ENCODE data around the gene PPP2R1A.

Gene PPP2R1A

GRCh38 chr19:52189735-52190486 is at the start of gene PPP2R1A:
Gene PPP2R1A (plus strand): TSS chr19:52190052. CDS start chr19:52190097, 45 bp downstream.
- peak; percentile 97 for DNase-seq

GRCh38 chr19:52141203-52141602 is 48.6 kb upstream of the PPP2R1A start:
- DNase-seq: no peak

- no peak for DNase-seq
Observed at GRCh38 chr19:52142001-52142595, 47.8 kb upstream of the PPP2R1A start.

DNA sequence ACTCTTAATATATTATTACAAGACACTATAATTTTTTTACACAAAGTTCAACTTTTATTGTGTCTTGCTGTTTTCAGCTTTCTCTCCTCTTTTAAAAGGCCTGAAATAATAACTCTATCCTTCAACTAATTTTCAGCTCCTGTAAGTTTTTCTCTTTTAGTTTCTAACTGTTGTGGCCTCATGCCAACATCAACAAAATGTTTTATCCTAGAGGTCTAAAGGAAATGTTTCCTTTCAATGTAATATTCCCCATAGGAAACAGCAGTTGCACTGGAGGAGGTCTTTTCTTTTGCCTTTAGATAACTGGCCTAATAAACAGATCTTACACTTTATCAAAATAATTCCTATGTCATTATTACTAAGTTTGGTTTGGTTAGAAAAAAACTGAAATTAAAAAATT is 41.6 kb upstream of the PPP2R1A start:
- DNase-seq: no peak

GRCh38 chr19:52155596-52156359 is 34.1 kb upstream of the PPP2R1A start:
- no peak for DNase-seq

- DNase-seq: no peak
Observed at GRCh38 chr19:52170304-52170703, 19.5 kb upstream of the PPP2R1A start.

DNA sequence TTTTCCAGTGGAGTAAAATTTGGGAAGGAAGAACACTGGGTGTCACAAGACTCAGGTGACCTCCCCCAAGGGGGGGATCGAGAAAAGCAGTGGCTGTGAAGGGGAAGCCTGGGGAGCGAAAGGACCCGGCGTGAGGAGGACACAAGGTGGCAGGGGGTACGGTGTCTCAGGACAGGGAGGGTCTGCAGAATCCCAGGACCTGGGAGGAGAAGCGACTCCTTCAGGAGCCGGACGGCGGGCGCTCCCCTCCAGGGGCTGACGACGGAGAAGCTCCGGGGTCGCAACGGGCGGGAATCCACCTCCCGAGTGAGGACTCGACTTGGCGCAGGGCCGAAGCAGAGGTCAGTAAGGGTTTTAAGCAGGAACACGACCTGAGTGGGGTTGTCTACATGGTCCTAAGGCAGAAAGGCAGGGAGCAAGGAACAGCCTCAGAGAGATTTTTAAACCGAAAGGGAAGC is 19.0 kb upstream of the PPP2R1A start:
- DNase-seq: no peak

DNA sequence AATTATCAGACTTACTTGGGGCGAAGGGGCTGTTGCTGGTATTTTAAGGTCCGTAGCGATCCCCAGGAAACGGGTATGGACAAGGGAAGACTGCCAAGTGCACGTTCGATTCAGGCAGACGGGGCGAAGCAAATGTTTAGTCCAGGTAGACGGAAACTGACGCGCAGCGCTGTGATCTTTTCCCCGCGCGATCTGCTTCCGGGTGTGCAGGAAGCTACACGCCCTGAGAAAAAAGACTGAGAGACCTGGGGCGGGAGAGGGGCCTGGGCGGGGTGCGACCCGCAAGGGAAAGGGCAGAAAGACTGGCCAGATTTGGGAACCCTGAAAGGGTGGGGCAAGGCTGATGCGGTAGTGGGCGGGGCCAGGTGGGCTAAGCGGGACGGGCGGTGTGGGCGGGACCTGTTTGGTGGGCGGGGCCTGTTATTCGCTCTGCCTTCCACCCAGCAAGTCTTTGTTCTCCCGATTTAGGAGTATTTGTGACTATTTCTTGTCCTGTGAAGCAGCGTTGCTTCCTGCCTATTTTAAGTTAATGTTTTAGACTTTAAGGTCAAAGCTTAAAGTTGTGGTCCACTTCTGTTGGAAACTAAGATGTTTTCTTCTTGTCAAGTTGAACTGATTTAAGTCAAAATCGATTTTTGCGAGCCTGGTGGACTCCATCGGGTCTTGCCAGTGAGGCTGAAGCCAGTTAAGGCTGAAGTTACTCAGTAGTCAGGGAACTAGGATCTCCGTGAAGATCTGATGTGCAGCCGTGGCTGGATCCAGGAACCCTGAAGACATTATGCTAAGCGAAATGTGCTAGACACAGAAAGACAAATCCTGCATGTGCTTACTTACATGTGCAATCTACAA is 18.3 kb upstream of the PPP2R1A start, which contains the start of gene ZNF836:
Gene ZNF836, minus strand, starts transcription at position 301 of the 849 bp plus-strand sequence. CDS start 3,549 bp downstream, outside the sequence.
- DNase-seq: peak; percentile 89

GRCh38 chr19:52172347-52172746 is 17.5 kb upstream of the PPP2R1A start:
- DNase-seq: no peak

DNA sequence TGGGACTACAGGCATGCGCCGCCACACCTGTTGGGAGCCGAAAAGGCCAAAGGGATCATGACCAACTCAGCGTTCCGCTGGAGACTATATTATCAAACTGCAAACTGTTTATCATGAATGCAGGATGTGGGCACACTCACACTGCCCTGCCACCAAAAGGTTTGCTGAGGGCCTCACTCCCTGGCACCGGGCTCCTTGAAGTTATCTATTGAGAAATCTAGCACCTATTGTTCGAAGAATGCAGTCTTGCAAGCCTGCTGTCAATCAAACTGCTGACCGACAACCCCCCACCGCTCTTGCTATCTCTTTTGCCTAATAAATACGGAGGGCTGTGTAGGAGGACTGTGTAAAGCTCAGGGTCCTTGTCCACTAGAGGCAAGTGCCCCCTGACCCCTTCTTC is 13.3 kb upstream of the PPP2R1A start:
- DNase-seq: no peak

DNA sequence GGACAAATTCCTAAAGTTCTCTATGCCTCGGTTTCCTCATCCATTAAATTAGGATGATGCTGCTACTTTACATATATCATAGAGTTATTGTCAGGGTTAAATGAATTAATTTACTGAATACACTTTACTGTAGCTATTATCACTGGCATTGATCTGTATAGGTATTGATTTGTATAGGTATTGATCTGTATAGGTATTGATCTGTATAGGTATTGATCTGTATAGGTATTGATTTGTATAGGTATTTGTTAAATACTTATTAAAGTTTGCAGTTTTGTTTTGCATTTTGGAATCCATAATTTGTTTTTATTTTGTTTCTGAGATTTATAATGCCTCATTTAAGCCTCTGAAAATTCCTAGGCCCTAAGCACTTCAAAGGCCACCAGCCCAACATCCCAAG is 2.4 kb upstream of the PPP2R1A start:
- no peak for DNase-seq

DNA sequence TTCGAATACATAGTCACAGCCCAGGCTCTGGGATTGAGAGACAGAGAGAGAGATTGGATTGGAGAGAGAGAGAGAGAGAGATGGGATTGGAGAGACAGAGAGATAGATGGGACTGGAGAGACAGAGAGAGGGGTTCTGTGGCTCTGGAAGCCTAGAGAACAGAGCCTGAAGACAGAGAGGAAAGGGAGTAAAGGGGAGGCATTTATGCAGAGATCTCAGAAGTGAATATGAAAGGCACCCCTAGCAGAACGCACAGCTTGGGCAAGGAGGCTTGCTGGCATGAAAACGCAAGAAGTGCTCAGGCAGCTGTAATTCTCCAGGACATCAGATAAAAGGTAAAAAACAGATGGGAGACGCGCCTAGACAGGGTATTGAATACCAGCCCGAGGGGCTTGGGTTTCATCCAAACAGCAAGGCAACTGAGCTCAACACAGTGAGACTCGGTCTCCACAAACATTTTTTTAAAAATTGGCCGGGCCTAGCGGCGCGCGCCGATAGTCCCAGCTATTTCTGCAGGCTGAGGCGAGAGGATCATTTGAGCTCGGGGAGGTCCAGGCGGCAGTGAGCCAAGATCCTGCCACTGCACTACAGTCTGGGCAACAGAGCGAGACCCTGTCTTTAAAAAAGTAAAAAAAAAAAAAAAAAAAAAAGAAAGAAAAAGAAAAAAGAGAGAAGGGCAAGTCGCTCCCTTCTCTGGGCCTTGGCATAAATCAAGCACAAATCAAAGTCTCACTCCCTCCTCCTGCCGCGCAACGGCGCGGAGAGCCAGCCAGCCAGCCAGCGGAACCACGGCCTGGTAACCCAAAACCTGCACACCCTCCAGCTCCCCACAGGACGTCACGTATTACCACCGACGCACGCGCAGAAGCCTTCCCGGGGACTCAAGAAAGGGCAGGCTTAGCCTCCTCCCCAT is 774 bp upstream of the PPP2R1A start:
- peak; percentile 97 for DNase-seq

DNA sequence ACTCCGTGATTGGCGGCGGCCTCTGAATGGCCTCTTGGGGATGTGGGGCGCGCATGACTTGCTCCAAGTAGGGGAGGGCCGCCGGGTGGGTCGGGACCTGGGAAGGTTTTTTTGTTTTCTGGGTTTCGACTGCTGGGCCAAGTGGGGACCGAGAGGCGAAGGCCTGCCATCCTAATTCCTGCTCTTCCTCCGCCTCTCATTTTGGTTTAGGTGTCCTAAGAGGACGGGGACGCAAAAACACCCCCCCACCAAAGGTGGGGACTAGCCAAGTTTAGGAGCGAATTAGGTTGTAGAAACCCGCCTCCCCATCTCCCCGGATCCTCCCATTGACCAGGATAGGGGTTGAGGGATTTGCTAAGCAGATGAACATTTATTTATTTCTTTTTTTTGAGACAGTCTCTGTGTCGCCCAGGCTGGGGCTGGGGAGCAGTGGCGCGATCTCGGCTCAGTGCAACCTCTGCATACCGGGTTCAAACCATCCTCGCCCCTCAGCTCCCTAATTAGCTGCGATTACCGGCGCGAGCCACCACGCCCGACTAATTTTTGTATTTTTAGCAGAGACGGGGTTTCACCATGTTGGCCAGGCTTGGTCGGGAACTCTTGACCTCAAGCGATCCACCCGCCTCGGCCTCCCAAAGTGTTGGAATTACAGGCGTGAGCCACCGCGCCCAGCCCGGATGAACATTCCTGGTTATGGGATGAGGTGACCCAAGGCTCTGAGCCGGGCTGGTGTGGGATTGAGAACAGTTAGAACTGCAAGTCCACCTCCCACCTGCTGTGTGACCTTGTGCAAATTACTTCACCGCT is 838 bp downstream of the PPP2R1A start:
- peak; percentile 19 for DNase-seq

GRCh38 chr19:52191389-52191788 is 1.5 kb downstream of the PPP2R1A start:
- no peak for DNase-seq

GRCh38 chr19:52191951-52192350 is 2.1 kb downstream of the PPP2R1A start:
- DNase-seq: no peak

DNA sequence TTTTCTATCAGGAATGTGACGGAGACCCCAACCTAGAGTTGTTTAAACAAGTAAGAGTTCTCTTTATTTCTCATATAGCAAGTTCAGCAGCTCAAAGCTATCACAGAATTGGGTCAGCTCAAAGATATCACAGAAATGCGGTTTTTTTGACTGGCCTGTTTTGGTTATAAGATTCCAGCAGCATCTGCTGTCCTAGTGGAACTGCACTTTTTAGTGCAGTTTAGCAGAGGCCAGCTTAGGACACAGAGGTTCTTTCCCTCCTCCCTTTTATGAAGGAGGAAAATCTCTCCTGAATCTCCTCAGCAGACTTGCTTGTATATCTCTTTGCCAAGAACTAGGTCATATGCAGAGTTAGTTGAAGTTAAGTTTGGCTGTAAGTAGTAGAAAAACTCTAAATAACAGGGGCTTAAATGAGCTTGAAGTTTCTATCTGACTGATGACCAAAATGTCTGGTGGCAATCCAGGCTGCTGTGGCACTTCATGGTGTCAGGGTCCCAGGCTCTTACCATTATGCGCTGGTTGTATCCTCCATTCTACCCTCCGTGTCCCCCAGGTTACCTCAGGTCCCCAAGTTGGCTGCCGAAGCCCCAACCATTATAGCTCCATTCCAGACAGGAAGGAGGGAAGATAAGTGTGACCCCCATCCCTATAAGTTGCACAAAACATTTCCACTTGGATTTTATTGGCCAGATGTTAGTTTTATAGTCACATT is 6.6 kb downstream of the PPP2R1A start:
- DNase-seq: no peak

DNA sequence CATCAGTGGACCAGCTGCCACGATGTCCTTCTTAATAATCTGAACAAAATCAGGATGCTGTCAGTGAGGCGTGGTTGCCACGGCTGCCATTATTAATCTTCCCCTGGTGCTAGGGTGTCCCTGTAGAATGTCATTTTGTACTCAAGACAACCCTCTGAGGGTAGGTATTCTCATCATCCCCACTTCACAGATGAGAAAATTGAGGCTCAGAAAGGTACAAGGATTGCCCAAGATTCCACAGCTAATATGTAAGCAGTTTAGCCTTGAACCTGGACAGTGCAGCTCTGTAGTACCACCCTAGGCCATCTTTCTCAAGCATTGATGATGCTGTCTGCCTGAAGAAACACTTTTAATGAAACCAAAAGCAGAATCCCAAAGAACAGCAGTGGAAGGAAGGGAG is 8.1 kb downstream of the PPP2R1A start:
- no peak for DNase-seq

- no peak for DNase-seq
Observed at GRCh38 chr19:52198678-52199077, 8.8 kb downstream of the PPP2R1A start.

- DNase-seq: no peak
Observed at GRCh38 chr19:52200044-52200443, 10.2 kb downstream of the PPP2R1A start.
